DOHH2 (cell line): ENCODE data around the gene R3HDM4.

Experiments used
- CTCF ChIP-seq: fragments of 200-600 bp; sonication (generic); IDR thresholded peaks from one replicate; pipeline ENCODE4 v1.5.1; 2014; ENCODE audit warnings: antibody characterized with exemption, mild to moderate bottlenecking, low read depth, low read length; ENCODE audit not compliant: poor library complexity, severe bottlenecking
- EZH2phosphoT487 ChIP-seq: fragments of 200-600 bp; sonication (generic); IDR thresholded peaks from 2 replicates; pipeline ENCODE4 v1.6.1; 2017; ENCODE audit warnings: borderline replicate concordance, mild to moderate bottlenecking, antibody characterized with exemption, low read length, moderate library complexity, mixed read lengths

- TF ChIP-seq CTCF (no peak), EZH2phosphoT487 (no peak)
These were observed 28.4 kb downstream of the R3HDM4 start for GRCh38 chr19:884420-885211.
